Activated naive CD4-positive, alpha-beta T cell treated with anti-CD3 and anti-CD28 coated beads, Interleukin-2, amount 10 ng/mL, durations not matched to agents 7 days and 5 days (primary cell): ENCODE data around the gene CES2.
"Not testable (repeated sequence)": the region's sequence is repeated elsewhere in the genome, so short reads cannot be mapped to it uniquely, and the experiment has no call there.

Experiments used
- CTCF ChIA-PET: fragments of 350-600 bp; sonication (Branson Sonifier 250); formaldehyde crosslinking; loops from one replicate; lab custom pipeline; 2021; ENCODE audit warnings: antibody characterized with exemption; lab: Charles Lee
- DNase-seq: peaks from one replicate; pipeline ENCODE4 v3.0.0-alpha.2; 2020
- H3K27ac Mint-ChIP-seq: one replicate; pipeline ENCODE4 v1.8.0; 2021; ENCODE audit warnings: mild to moderate bottlenecking, moderate library complexity, mixed read lengths
- H3K27me3 Mint-ChIP-seq: one replicate; pipeline ENCODE4 v1.8.0; 2021; ENCODE audit warnings: mild to moderate bottlenecking, mixed read lengths
- H3K36me3 Mint-ChIP-seq: one replicate; pipeline ENCODE4 v1.8.0; 2021; ENCODE audit warnings: mixed read lengths
- H3K4me1 Mint-ChIP-seq: one replicate; pipeline ENCODE4 v1.8.0; 2021; ENCODE audit warnings: mixed read lengths
- H3K4me3 Mint-ChIP-seq: one replicate; pipeline ENCODE4 v1.8.0; 2021; ENCODE audit warnings: mild to moderate bottlenecking, moderate library complexity, mixed read lengths
- H3K9me3 Mint-ChIP-seq: one replicate; pipeline ENCODE4 v1.8.0; 2021; ENCODE audit warnings: mixed read lengths

CES2 gene

DNA sequence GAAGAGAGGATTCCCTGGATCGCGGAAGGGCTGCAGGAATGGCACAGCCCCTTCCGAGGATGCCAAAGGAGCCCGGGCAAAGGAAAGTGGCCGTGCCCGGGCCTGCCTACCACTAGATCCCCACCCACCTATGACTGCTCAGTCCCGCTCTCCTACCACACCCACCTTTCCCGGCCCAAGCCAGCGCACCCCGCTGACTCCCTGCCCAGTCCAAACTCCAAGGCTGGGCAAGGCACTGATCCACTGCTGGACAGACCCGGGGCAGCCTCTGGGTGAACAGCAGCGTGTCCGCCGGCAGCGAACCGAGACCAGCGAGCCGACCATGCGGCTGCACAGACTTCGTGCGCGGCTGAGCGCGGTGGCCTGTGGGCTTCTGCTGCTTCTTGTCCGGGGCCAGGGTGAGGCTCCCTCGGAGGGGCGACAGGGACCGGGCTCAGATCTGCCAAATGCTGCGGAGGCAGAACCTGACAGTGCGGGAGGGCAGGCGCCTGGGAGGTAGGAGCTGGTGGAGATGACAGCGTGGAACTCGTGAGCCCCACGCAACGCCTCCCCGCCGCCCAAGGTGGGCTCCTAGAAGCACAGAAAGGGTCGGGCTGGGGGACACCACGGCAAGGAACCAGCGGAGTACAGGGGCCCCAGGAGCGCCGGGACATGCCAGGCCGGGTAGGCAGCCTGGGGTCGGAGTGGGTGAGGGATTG lies at the start of gene CES2:
Gene CES2 (plus strand): TSS at position 203 of the 698 bp plus-strand sequence. CDS start 120 bp downstream, at position 323.
- no peaks in the 10 kb centered on the region for H3K9me3 Mint-ChIP-seq
- no peak for DNase-seq
- H3K4me1 Mint-ChIP-seq: peaks cover 54% of the 10 kb centered on the region
- peak within 1 kb of the TSS; percentile 96 for H3K27ac Mint-ChIP-seq
- peak within 1 kb of the TSS; percentile 98 for H3K4me3 Mint-ChIP-seq
- no peaks in the 10 kb centered on the region for H3K27me3 Mint-ChIP-seq
- H3K36me3 Mint-ChIP-seq: peaks cover 39% of the 10 kb centered on the region
- CTCF ChIA-PET: no interaction called here

- no peak for DNase-seq
- Mint-ChIP-seq H3K36me3 (peaks cover 36% of the 10 kb centered on the region), H3K4me3 (no peak overlapping the region), H3K4me1 (peaks cover 29% of the 10 kb centered on the region), H3K27ac (no peak overlapping the region), H3K9me3 (no peaks in the 10 kb centered on the region), H3K27me3 (no peaks in the 10 kb centered on the region)
- CTCF ChIA-PET: interaction anchor here (1.5 to 2.2 kb wide), 2 partner anchors 9 to 19 kb away, joined by 3 to 12 read pairs; no protein-coding TSS in a partner anchor
These were observed 49.0 kb upstream of the CES2 start for GRCh38 chr16:66886321-66886720.

DNA sequence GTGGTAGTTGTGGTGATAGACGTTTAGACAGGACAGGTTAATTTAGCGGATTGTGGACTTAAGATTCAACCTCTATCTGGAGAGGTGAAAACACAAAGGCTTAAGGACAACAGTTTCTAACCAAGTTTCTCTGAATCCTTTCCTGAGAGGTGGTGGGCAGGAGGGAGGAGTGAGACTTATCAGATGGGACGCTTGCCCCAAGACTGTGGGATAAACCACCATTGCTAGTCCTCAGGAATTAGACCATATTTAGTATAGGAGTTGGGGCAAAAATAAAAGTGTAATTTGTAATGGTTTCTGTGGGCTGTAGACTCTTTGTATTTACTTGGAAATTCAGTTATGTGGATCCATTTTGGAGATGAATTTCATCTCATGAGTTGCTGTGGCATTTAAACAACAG lies 48.4 kb upstream of the CES2 start:
- Mint-ChIP-seq H3K4me3 (no peak overlapping the region), H3K36me3 (peaks cover 38% of the 10 kb centered on the region), H3K27ac (no peak overlapping the region), H3K27me3 (no peaks in the 10 kb centered on the region), H3K9me3 (no peaks in the 10 kb centered on the region), H3K4me1 (peaks cover 26% of the 10 kb centered on the region)
- no peak for DNase-seq
- CTCF ChIA-PET: interaction anchor here (1.5 to 2.2 kb wide), 2 partner anchors 8 to 19 kb away, joined by 3 to 12 read pairs; no protein-coding TSS in a partner anchor

- CTCF ChIA-PET: interaction anchor here (1.2 to 3.0 kb wide), 3 partner anchors 8 to 21 kb away, joined by 3 to 10 read pairs (median 3); partner anchors contain the start of gene PDP2
- Mint-ChIP-seq H3K27me3 (no peaks in the 10 kb centered on the region), H3K4me1 (peaks cover 32% of the 10 kb centered on the region), H3K27ac (no peak overlapping the region), H3K36me3 (peaks cover 41% of the 10 kb centered on the region), H3K4me3 (no peak overlapping the region), H3K9me3 (no peaks in the 10 kb centered on the region)
- no peak for DNase-seq
These were observed 46.4 kb upstream of the CES2 start for GRCh38 chr16:66888647-66889615.

GRCh38 chr16:66889622-66890021 lies 45.7 kb upstream of the CES2 start:
- no peak for DNase-seq
- CTCF ChIA-PET: interaction anchor here (1.2 to 3.0 kb wide), 2 partner anchors 9 to 17 kb away, joined by 3 to 10 read pairs; partner anchors contain the start of gene PDP2
- Mint-ChIP-seq H3K4me3 (no peak overlapping the region), H3K36me3 (peaks cover 37% of the 10 kb centered on the region), H3K9me3 (no peaks in the 10 kb centered on the region), H3K4me1 (peaks cover 33% of the 10 kb centered on the region), H3K27ac (no peak overlapping the region), H3K27me3 (no peaks in the 10 kb centered on the region)

- DNase-seq: no peak
- Mint-ChIP-seq H3K27me3 (no peaks in the 10 kb centered on the region), H3K4me1 (peaks cover 33% of the 10 kb centered on the region), H3K9me3 (no peaks in the 10 kb centered on the region), H3K4me3 (no peak overlapping the region), H3K36me3 (peaks cover 28% of the 10 kb centered on the region), H3K27ac (no peak overlapping the region)
- CTCF ChIA-PET: interaction anchor here (0.8 to 4.5 kb wide), 4 partner anchors 10 to 60 kb away, joined by 3 to 19 read pairs (median 6); partner anchors contain the start of genes CDH16, NAE1 and PDP2
These were observed 44.5 kb upstream of the CES2 start for GRCh38 chr16:66890799-66891198.

DNA sequence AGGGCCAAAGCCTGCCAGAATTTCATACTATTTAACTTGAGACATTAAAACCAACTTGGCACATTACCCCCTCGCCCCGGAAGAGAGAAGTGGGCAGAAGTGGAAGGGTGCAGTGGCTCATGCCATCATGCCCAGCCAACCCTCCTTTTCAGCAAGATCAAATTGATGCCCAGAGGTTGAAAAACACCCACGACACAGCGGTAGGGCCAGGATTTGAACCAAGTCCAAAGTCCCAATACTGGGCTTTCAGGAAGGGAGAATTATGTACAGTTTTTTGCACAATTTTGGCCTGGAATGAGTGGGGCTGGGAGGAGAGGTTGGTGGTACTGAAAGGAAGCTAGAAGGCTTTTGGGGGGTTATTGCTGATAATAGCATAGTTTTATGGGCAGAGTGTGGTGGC lies 44.0 kb upstream of the CES2 start:
- H3K4me1 Mint-ChIP-seq: peaks cover 32% of the 10 kb centered on the region

DNA sequence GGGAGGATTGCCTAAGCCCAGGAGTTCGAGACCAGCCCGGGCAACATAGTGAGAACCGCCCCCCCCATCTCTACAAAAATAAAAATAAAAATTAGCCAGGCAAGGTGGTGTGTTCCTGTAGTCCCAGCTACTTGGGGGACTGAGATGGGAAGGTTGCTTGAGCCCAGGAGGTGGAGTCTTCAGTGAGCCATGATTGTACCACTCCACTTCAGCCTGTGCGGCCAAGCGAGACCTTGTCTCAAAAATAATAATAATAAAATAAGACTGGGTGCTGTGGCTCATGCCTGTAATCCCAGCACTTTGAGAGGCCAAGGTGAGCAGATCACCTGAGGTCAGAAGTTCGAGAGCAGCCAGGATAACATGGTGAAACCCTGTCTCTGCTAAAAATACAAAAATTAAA lies 43.5 kb upstream of the CES2 start:
- H3K9me3 Mint-ChIP-seq: no peaks in the 10 kb centered on the region
- peaks cover 23% of the 10 kb centered on the region for H3K36me3 Mint-ChIP-seq
- no peaks in the 10 kb centered on the region for H3K27me3 Mint-ChIP-seq
- CTCF ChIA-PET: interaction anchor here (0.8 to 10.5 kb wide), 8 partner anchors 10 to 34 kb away, joined by 3 to 135 read pairs (median 8); partner anchors contain the start of genes CDH16, PDP2 and RRAD
- no peak overlapping the region for H3K27ac Mint-ChIP-seq
- no peak for DNase-seq
- H3K4me3 Mint-ChIP-seq: no peak overlapping the region
- peaks cover 29% of the 10 kb centered on the region for H3K4me1 Mint-ChIP-seq

More for the DNA sequence above, 44.0 kb upstream of the CES2 start:
- no peak for DNase-seq
- Mint-ChIP-seq H3K36me3 (peaks cover 26% of the 10 kb centered on the region), H3K27me3 (no peaks in the 10 kb centered on the region), H3K9me3 (no peaks in the 10 kb centered on the region), H3K4me3 (no peak overlapping the region), H3K27ac (peak overlapping the region; percentile 14)
- CTCF ChIA-PET: interaction anchor here (3.0 to 4.5 kb wide), 2 partner anchors 11 to 23 kb away, joined by 10 to 19 read pairs; partner anchors contain the start of gene PDP2

DNA sequence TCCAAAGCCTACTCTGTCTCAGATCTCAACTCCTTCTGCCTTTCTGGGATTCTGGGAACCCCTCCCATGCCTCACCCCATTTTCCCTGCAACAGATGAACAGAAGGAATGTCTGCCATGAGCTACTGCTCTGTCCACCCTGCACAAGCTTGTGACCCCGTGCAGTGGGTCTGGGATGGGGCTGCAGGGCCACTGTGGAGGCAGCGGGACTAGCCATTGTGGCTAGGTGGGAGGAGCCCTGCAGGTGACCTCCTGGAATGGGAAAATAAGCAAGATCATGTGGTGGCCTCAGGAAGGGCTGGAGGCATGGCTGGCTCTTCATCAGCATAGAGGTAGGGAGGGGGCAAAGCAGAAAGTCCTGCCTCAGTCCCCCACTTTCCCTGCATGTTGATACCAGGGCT lies 41.3 kb upstream of the CES2 start:
- H3K4me3 Mint-ChIP-seq: no peak overlapping the region
- CTCF ChIA-PET: interaction anchor here (1.1 to 10.5 kb wide), 12 partner anchors 8 to 66 kb away, joined by 3 to 135 read pairs (median 12); partner anchors contain the start of genes CDH16, CIAO2B, PDP2 and RRAD

DNA sequence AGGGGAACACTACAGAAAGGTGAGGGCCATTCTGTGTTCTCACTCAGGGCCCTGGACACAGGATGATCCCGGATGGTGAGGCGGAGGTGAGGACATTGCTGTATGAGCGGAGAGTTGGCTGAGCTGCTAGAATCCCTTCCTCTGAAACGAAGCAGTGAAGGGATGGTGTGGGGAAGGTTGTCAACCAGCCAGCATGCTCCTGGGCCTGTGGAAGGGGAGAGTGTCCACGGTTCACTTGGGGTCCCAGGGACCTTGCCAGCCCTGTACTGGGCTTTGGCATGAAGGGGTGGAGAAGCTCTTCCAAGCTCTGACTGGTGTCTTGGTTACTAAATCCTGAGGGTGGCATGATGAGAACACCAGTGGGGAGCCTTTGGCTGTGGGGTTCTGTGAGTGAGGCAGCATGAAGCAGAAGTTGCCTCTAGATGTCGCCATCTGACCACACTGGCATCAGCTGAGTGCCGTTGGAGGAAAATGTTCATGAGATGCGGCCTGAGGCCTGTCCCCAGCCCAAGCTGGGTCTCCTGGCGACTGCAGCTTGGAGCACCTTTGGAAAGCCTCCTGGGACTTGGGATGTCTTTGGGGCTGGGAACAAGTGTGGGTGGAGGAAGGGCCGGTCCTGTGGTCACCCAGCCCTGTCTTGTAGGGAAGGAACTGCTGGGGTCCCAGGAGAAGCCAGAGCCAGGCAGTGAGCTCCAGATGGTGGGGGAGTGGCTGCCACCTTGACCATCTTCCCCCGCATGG lies 40.2 kb upstream of the CES2 start:
- H3K27ac Mint-ChIP-seq: no peak overlapping the region
- H3K27me3 Mint-ChIP-seq: peaks cover 6% of the 10 kb centered on the region
- H3K4me1 Mint-ChIP-seq: peaks cover 18% of the 10 kb centered on the region
- no peak overlapping the region for H3K4me3 Mint-ChIP-seq
- CTCF ChIA-PET: interaction anchor here (0.7 to 10.5 kb wide), 28 partner anchors 8 to 532 kb away, joined by 3 to 135 read pairs (median 6); partner anchors contain the start of genes CDH16, CIAO2B, PDP2 and RRAD
- peak; percentile 82 for DNase-seq
- peaks cover 9% of the 10 kb centered on the region for H3K36me3 Mint-ChIP-seq
- H3K9me3 Mint-ChIP-seq: no peaks in the 10 kb centered on the region

More for the DNA sequence above, 41.3 kb upstream of the CES2 start:
- no peaks in the 10 kb centered on the region for H3K27me3 Mint-ChIP-seq
- H3K27ac Mint-ChIP-seq: no peak overlapping the region
- H3K4me1 Mint-ChIP-seq: peaks cover 18% of the 10 kb centered on the region
- peaks cover 9% of the 10 kb centered on the region for H3K36me3 Mint-ChIP-seq
- DNase-seq: no peak
- H3K9me3 Mint-ChIP-seq: no peaks in the 10 kb centered on the region

DNA sequence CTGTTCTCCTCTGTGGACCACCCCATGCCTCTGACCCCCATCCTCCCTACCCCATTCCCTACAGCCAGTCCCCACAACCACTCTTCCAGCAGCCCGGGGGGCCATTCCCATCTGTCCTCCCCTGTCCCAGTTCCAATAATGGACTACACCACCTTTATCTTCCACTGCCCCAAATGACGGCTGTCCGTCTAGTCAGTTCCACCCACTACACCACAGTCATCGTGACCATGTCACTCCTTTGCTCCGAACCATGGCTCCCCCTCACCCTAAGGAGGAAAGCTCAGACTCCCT lies 39.7 kb upstream of the CES2 start:
- DNase-seq: no peak
- H3K27me3 Mint-ChIP-seq: peaks cover 11% of the 10 kb centered on the region
- no peaks in the 10 kb centered on the region for H3K9me3 Mint-ChIP-seq
- H3K27ac Mint-ChIP-seq: no peak overlapping the region
- peaks cover 9% of the 10 kb centered on the region for H3K36me3 Mint-ChIP-seq
- no peak overlapping the region for H3K4me3 Mint-ChIP-seq
- CTCF ChIA-PET: interaction anchor here (0.7 to 10.5 kb wide), 27 partner anchors 8 to 532 kb away, joined by 3 to 135 read pairs (median 6); partner anchors contain the start of genes CDH16, CIAO2B, PDP2 and RRAD
- H3K4me1 Mint-ChIP-seq: peaks cover 18% of the 10 kb centered on the region

GRCh38 chr16:66895999-66896398 lies 39.3 kb upstream of the CES2 start:
- Mint-ChIP-seq H3K27ac (no peak overlapping the region), H3K4me1 (peaks cover 18% of the 10 kb centered on the region)
- CTCF ChIA-PET: interaction anchor here (0.8 to 10.5 kb wide), 20 partner anchors 8 to 531 kb away, joined by 3 to 135 read pairs (median 7); partner anchors contain the start of genes CDH16, PDP2 and RRAD

DNA sequence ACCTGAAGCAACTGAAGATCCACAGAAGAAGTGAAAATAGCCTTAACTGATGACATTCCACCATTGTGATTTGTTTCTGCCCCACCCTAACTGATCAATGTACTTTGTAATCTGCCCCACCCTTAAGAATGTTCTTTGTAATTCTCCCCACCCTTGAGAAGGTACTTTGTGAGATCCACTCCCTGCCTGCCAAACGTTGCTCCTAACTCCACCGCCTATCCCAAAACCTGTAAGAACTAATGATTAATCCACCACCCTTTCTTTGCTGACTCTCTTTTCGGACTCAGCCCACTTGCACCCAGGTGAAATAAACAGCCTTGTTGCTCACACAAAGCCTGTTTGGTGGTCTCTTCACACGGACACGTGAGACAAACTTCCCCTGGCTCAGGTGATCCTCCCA lies 38.6 kb upstream of the CES2 start:
- CTCF ChIA-PET: interaction anchor here (1.0 to 10.5 kb wide), 9 partner anchors 9 to 289 kb away, joined by 3 to 135 read pairs (median 9); partner anchors contain the start of genes CDH16 and RRAD
- peaks cover 15% of the 10 kb centered on the region for H3K4me1 Mint-ChIP-seq
- DNase-seq, H3K27ac Mint-ChIP-seq, H3K36me3 Mint-ChIP-seq, H3K9me3 Mint-ChIP-seq, H3K4me3 Mint-ChIP-seq: not testable (repeated sequence)
- peaks cover 19% of the 10 kb centered on the region for H3K27me3 Mint-ChIP-seq

More at GRCh38 chr16:66895999-66896398, 39.3 kb upstream of the CES2 start:
- Mint-ChIP-seq H3K9me3 (no peaks in the 10 kb centered on the region), H3K36me3 (peaks cover 8% of the 10 kb centered on the region), H3K4me3 (no peak overlapping the region), H3K27me3 (peaks cover 15% of the 10 kb centered on the region)
- DNase-seq: no peak
